GM19372 (cell line): Measurements from ENCODE around the gene DAG1.
A peak's percentile ranks its signal among the peaks of the same experiment; 100 is the strongest.

Source experiments
- ATAC-seq: cut with Tn5 transposase; IDR thresholded peaks from one replicate; pipeline ENCODE4 v1.9.1; 2021; ENCODE audit warnings: mild to moderate bottlenecking, low read depth, moderate library complexity; ENCODE audit not compliant: unreplicated experiment

DAG1 gene

DNA sequence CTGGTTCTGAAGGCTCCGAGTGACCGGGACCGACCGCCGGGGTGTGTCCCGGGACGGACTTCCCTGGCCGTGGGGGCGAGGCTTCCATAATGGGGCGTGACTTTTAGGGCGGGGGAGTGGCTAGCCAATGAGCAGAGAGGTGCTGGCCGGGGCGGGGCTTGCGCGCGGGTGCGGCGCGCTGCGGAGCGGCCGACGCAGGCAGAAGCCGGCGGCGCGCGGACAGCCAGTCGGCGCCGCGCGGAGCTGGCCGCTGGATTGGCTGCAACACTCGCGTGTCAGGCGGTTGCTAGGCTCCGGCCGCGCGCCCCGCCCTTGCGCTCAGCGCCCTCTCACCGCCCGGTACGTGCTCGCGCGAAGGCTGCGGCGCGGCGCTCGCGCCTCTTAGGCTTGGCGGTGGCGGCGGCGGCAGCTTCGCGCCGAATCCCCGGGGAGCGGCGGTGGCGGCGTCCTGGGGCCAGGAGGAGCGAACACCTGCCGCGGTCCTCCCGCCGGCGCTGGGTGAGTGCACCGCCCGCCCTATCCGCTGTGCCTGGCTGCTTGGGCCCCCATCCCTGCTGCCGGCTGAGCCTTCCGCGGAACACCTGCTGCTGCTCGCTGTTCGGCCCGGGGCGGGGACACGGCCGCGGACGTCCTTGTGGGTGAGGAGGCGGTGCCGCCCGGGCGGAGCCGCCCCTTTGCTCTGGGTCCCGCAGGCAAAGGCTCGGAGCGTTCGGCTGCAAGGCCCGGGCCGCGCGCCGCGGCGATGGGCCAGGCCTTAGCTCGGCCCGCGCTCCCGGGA is at the start of gene DAG1:
Gene DAG1, plus strand, starts transcription at position 332 of the 778 bp plus-strand sequence. CDS start 40,268 bp downstream, outside the sequence.
- peak; percentile 85 for ATAC-seq

GRCh38 chr3:49421890-49422378 is 48.1 kb upstream of the DAG1 start:
- ATAC-seq: no peak

DNA sequence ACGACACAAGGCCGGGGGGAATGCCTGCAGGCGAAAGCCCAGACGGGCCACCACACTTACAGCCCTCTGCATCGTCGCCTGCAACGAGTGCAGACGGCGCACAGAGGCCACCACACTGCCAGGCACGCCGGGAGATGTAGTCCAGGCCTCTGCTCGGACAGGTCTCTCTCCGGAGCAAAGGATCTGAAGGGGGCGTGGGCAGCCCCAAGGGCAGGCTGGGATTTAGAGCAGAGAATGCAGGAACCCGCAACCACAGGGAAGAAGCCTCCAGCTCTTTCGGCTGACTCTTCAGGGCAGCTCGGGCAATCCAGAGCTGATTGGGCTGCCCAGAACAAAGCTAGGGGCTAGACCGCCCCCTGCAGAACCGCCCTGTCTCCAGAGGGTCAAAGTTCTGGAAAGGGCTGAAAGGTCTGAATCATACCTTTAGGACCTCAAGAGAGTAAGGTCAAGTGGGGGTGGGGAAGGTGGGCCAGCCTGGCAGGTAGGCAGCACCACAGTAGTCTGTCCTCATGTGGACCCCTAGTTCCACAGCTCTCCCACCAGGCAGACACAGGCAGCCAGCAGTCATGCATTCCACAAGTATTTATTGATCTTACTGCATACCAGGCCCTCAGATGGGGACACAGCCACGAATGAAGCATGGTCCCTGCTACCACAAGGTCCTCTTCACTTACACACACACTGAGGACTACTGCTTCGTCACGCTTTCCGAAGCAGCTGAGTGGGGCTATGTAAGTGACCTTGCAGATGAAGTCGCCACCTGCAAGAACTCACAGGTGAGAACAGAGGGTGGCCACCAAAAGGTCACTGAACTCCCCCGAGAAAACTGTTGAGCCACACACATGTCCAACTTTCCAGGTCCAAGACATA is 47.5 kb upstream of the DAG1 start, which contains the start of gene AMT:
Gene AMT, minus strand, starts transcription at position 95 of the 870 bp plus-strand sequence. Its CDS starts 23 bp downstream, at position 72.
- no peak for ATAC-seq

GRCh38 chr3:49424816-49425215 is 45.3 kb upstream of the DAG1 start:
- no peak for ATAC-seq

DNA sequence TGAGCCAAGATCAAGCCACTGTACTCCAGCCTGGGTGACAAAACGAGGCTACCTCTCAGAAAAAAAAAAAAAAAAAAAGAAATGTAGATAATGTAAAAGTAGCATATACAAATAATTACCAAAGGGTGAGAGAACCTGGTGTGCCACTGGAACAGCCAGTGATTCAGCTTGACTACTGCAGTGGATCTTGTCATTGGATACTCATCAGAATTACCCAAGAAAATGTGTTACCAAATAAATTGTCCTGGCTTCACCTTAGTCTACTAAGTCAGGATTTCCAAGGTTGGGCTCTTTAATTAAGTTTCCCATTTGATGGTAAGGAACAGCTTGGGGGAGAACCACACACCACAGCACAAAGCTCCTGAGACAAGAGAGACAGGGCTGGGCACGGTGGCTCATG is 42.5 kb upstream of the DAG1 start:
- no peak for ATAC-seq

DNA sequence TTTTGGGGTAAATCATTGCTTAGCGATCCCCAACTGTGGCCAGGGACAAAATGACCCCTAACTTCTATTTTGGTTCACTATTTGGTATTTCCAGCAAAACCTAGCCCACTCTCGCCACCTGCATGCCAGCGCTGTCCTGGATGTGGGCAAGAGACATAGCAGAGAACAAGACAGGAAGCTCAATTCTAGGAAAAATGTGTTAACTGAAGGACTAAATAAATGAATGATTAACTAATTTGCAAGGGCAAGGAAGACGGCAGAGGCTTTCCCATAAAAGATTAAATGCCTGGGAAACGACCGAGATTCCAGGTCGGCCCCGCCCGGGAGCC is 41.4 kb upstream of the DAG1 start:
- ATAC-seq: peak; percentile 8

DNA sequence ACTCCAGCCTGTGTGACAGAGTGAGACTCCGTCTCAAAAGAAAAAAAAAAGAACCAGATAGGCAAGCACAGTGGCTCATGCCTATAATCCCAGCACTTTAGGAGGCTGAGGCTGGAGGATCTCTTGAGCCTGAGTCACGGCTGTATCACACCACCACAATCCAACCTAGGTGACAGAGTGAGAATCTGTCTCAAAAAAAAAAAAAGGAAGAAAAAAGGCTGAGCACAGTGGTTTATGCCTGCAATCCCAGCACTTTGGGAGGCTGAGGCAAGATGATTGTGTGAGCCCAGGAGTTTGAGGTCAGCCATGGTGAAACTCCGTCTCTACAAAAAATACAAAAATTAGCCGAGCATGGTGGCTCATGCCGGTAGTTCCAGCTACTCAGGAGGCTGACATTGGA is 35.3 kb upstream of the DAG1 start:
- no peak for ATAC-seq

DNA sequence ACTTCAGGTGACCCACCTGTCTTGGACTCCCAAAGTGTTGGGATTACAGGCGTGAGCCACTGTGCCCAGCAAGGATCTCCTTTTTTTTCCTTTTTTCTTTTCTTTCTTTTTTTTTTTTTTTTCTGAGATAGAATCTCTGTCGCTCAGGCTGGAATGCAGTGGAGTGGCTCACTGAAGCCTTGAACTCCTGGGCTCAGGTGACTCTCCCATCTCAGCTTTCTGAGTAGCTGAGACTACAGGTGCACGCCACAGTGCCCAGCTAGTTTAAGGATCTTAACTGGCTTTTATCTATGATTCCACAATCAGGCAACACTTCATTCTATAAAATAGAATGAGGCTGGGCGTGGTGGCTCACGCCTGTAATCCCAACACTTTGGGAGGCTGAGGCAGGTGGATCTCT is 24.7 kb upstream of the DAG1 start:
- no peak for ATAC-seq

DNA sequence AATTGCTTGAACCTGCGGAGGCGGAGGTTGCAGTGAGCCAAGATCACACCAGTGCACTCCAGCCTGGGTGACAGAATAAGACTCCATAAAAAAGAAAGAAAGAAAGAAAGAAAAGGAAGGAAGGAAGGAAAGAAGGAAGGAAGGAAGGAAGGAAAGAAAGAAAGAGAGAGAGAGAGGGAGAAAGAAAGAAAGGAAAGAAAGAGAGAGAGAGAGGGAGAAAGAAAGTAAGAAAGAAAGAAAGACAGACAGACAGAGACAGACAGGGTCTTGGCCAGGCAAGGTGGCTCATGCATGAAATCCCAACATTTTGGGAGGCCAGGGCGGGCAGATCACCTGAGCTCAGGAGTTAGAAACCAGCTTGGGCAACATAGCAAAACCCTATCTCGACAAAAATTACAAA is 16.4 kb upstream of the DAG1 start:
- ATAC-seq: no peak

- ATAC-seq: no peak
Measured at GRCh38 chr3:49454458-49454857, 15.6 kb upstream of the DAG1 start.

- no peak for ATAC-seq
Measured at GRCh38 chr3:49454898-49455681, 15.0 kb upstream of the DAG1 start.

- no peak for ATAC-seq
Measured at GRCh38 chr3:49456466-49456865, 13.6 kb upstream of the DAG1 start.

DNA sequence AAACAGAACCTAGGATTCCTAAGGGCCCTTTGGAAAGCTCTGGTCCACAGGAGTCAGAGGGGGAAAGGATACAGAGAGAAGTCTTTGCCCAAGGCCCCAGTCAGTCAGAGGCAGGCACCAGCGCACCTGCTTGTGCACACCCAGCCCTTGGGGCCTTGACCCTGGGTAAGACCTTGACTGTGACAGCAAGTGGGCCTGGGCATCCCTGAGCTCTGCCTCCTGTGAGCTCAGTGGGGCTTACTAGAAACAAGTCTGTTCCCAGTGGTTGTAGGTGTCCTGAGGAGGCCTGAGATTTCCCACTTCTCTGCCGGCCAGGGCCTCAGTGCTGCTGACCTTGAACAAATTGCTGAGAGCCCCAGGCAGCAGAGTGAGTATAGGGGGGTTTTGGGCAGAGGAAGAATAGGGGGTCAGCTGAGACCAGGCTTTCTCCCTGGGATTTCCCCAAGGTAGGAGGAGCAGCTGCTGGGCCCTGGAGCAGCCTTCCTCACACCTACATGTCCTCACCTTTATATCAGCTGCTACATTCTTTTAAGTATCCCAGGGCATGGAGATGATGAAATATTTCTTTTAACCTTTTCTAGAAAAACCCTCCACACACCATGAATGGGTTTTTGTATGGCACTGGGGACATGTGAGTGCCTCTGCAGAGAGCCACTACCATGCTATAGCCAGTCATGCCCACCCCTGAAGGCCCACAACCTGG is 9.7 kb upstream of the DAG1 start:
- no peak for ATAC-seq

- no peak for ATAC-seq
Measured at GRCh38 chr3:49460956-49461355, 9.1 kb upstream of the DAG1 start.

DNA sequence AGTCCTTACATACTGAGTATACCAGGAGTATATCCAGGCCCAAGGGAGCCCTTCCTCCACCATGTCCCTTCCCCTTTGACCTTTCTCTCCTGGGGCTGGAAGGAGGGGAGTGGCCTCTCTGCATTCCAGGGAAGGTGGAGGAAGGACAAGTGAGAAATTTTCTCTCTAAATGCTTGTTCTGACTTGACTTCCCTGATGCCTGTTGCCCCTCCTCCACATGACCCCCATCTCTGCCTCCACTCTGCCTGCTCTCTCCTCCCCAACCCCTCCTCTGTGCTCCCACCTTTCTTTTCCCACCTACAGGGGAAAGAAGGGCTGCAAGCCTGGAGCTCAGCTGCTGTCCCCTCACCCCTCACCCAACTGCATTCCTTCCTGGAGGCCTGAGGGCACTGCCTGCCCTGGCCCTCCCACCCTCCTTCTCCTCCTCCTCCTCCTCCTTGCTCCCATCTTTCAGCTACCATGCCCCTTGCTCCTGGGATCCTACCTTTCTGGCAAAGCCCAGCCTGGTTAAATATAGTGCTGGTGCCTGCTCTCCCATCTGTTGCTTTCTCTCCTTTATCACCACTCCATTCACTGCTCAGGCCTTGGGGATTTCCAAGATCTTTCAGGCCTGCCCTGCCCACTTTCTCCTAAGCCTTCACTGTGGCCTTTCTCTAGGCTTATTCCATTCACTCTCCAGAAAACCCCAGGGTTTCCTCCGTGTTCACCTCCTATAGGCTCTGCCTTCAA is 8.5 kb upstream of the DAG1 start:
- ATAC-seq: no peak

DNA sequence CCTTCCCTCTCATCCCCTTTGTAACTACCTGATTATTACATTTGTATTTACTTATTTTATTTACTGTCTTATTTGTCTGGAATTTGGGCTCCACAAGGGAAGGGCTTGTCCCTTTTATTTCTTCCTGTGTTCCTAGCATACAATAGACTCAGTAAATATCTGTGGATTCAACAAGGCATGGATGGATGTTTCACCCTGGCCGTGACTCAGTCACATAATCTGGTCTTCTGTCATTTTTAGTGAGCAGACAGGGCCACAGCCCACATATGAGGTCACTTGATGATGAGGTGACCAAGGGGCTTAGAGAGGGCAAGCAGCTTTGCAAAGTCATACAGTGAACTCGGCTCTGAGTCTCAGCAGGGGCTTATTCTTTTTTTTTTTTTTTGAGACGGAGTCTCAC is 7.8 kb upstream of the DAG1 start:
- ATAC-seq: no peak

DNA sequence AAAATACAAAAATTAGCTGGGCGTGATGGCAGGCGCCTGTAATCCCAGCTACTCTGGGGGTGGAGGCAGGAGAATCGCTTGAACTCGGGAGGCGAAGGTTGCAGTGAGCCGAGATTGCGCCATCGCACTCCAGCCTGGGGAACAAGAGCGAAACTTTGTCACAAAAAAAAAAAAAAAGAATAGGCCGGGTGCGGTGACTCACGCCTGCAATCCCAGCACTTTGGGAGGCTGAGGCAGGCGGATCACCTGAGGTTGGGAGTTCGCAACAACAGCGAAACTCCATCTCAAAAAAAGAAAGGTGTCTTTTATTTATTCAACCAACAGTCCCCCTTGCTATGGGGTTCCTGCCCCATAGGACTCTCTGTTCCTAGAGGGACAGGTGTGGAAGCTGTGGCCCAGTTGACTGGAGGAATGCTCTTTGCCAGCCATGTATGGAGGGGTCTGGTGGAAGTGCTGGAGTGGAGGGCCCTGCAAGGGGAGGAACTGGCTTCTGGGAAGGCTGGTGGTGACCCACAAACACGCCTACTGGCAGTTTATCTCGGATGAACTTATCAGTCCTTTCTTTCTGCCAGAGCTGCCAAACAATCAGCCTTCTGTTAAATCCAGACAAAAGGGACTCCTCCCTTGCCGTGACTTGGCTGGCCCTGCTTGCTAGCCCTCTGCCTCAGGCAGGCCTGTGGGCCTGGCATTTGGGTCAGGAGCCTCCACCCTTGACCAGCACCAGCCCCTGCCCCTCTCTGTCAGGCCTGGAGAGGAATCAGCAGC is 4.6 kb upstream of the DAG1 start:
- no peak for ATAC-seq

GRCh38 chr3:49466085-49466484 is 4.0 kb upstream of the DAG1 start:
- no peak for ATAC-seq
